ENCODE results near the gene DNPH1. TPM values are rescaled to one million over a fixed set of nuclear protein-coding genes. Genes with fewer than 3 reads are reported as not detected.
A peak's percentile ranks its signal among the peaks of the same experiment; 100 is the strongest.

Gene DNPH1
- total and polyA plus RNA-seq, 9 of the 15 experiments (the other 6 are each of a cell fraction or from before 2014, with no cell fraction given) = 7.3 to 300 (median 68.7) TPM

- TF ChIP-seq, protein P1, sequence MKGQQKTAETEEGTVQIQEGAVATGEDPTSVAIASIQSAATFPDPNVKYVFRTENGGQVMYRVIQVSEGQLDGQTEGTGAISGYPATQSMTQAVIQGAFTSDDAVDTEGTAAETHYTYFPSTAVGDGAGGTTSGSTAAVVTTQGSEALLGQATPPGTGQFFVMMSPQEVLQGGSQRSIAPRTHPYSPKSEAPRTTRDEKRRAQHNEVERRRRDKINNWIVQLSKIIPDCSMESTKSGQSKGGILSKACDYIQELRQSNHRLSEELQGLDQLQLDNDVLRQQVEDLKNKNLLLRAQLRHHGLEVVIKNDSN (CRISPR knock-in tag; IDR thresholded peaks at IDR 0.05) = no peak; the same call in 1 of the 2 replicates
- TF ChIP-seq GTF3C2 (IDR thresholded peaks at IDR 0.05; ENCODE audit: borderline replicate concordance, extremely low read depth, insufficient read length) (no peak), FIP1L1 (IDR thresholded peaks at IDR 0.05; ENCODE audit: low read depth, low read length, poor library complexity, severe bottlenecking) (no peak), CBFA2T2 (conservative IDR thresholded peaks at IDR 0.05) (peak; percentile 71), KDM1A (IDR thresholded peaks at IDR 0.05) (peak; percentile 45 to 66; a peak in 2 of 4 replicates), FUS (optimal IDR thresholded peaks at IDR 0.05; ENCODE audit: low read depth, low read length) (no peak), GTF2A2 (tag; IDR thresholded peaks at IDR 0.05) (no peak), HLTF (IDR thresholded peaks at IDR 0.05) (0 out of 2 replicates have a peak, but pooled peaks have one; percentile 8), CBFB (CRISPR knock-in tag; IDR thresholded peaks at IDR 0.05) (0 out of 2 replicates have a peak, but pooled peaks have one; percentile 70), CSDE1 (IDR thresholded peaks at IDR 0.05) (no peak), TBL1XR1 (IDR thresholded peaks at IDR 0.05; ENCODE audit: low read length in 2 of 2) (peak in 1 of 2 experiments; percentile 38; a peak in 1 of 4 replicates), NR3C1 (CRISPR knock-in tag; IDR thresholded peaks at IDR 0.05) (no peak), SMAD2 (IDR thresholded peaks at IDR 0.05; ENCODE audit: low read depth, low read length) (no peak), GABPA (tag; conservative IDR thresholded peaks at IDR 0.05; ENCODE audit: low read depth) (no peak), ZNF274 (IDR thresholded peaks at IDR 0.05; ENCODE audit: borderline replicate concordance, low read depth, low read length) (no peak), ZNF140 (CRISPR knock-in tag; IDR thresholded peaks at IDR 0.05) (no peak), HMG20B (CRISPR knock-in tag; IDR thresholded peaks at IDR 0.05) (no peak), ZBTB8A (IDR thresholded peaks at IDR 0.05; ENCODE audit: partially characterized antibody) (no peak), RBM39 (optimal IDR thresholded peaks at IDR 0.05; ENCODE audit: low read depth, low read length) (no peak), HMGN3 (IDR thresholded peaks at IDR 0.05; ENCODE audit: borderline replicate concordance, extremely low read depth, insufficient read length, low read depth, low read length) (no peak), PTBP1 (IDR thresholded peaks at IDR 0.05; ENCODE audit: low read depth, low read length) (no peak), ZNF174 (CRISPR knock-in tag; IDR thresholded peaks at IDR 0.05) (no peak), ZNF134 (CRISPR knock-in tag; conservative IDR thresholded peaks at IDR 0.05) (no peak), TCF3 (CRISPR knock-in tag; IDR thresholded peaks at IDR 0.05) (peak; percentile 77), HNRNPL (IDR thresholded peaks at IDR 0.05; ENCODE audit: low read depth, low read length) (no peak), GABPB2 (CRISPR knock-in tag; conservative IDR thresholded peaks at IDR 0.05) (no peak)
- TF ChIP-seq, protein P2, sequence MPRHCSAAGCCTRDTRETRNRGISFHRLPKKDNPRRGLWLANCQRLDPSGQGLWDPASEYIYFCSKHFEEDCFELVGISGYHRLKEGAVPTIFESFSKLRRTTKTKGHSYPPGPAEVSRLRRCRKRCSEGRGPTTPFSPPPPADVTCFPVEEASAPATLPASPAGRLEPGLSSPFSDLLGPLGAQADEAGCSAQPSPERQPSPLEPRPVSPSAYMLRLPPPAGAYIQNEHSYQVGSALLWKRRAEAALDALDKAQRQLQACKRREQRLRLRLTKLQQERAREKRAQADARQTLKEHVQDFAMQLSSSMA (CRISPR knock-in tag; IDR thresholded peaks at IDR 0.05) = no peak
These were observed 38.5 kb upstream of the DNPH1 start (continued) for GRCh38 chr6:43267619-43268354.
